Ishikawa (cell line): ENCODE data around the gene EEPD1.

Experiments
- CEBPB ChIP-seq: IDR thresholded peaks from 2 replicates; pipeline ENCODE4 v1.6.1; 2012
- CREB1 ChIP-seq: IDR thresholded peaks from 2 replicates; pipeline ENCODE4 v1.6.1; 2012; ENCODE audit warnings: low read depth
- EGR1 ChIP-seq: IDR thresholded peaks from 2 replicates; pipeline ENCODE4 v1.6.1; 2012
- EP300 ChIP-seq: IDR thresholded peaks from 2 replicates; pipeline ENCODE4 v1.6.1; 2012; ENCODE audit warnings: borderline replicate concordance
- FOXM1 ChIP-seq: IDR thresholded peaks from 2 replicates; pipeline ENCODE4 v1.6.1; 2012; ENCODE audit warnings: low read depth, borderline replicate concordance
- NFIC ChIP-seq: IDR thresholded peaks from 2 replicates; pipeline ENCODE4 v1.6.1; 2012
- RAD21 ChIP-seq: IDR thresholded peaks from 2 replicates; pipeline ENCODE4 v1.6.1; 2012; ENCODE audit warnings: low read depth
- TAF1 ChIP-seq: IDR thresholded peaks from 2 replicates; pipeline ENCODE4 v1.6.1; 2012; ENCODE audit warnings: low read depth, mild to moderate bottlenecking
- TCF12 ChIP-seq: IDR thresholded peaks from 2 replicates; pipeline ENCODE4 v1.6.1; 2012; ENCODE audit warnings: low read depth
- TEAD4 ChIP-seq: IDR thresholded peaks from 2 replicates; pipeline ENCODE4 v1.6.1; 2012
- YY1 ChIP-seq: IDR thresholded peaks from 2 replicates; pipeline ENCODE4 v1.6.1; 2012; ENCODE audit warnings: low read depth
- ZBTB7A ChIP-seq: IDR thresholded peaks from 2 replicates; pipeline ENCODE4 v1.6.1; 2012; ENCODE audit warnings: low read depth
- TF ChIP-seq, protein P1 (sequence below): IDR thresholded peaks from 2 replicates; pipeline ENCODE4 v1.6.1; 2012
- TF ChIP-seq, protein P2 (sequence below): IDR thresholded peaks from 2 replicates; pipeline ENCODE4 v1.6.1; 2012; ENCODE audit warnings: low read depth, mild to moderate bottlenecking
- TF ChIP-seq, protein P3 (sequence below): IDR thresholded peaks from 2 replicates; pipeline ENCODE4 v1.6.1; 2012

EEPD1 gene

DNA sequence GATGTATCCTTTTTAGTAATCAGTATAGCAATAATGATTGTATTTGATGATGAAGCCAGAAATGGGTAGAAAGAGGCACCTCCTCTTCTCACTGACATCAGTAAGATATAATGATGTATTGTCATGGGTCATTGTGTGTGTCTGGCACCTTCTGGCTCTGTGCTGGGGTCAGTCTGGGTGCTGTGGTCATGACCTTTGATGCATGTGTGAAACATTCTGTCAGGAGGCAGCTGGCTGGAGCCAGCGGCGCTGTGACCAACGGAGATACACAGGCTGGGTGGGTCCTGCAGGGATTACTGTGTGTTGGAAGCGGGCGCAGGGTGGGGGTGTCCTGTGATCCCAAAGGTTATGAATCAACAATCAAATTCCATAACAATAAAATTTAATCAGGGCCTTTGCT is 35.2 kb downstream of the EEPD1 start:
- no peak for TF ChIP-seq TEAD4
- no peak for TF ChIP-seq EGR1
- no peak for TF ChIP-seq TCF12
- TF ChIP-seq, protein P1, sequence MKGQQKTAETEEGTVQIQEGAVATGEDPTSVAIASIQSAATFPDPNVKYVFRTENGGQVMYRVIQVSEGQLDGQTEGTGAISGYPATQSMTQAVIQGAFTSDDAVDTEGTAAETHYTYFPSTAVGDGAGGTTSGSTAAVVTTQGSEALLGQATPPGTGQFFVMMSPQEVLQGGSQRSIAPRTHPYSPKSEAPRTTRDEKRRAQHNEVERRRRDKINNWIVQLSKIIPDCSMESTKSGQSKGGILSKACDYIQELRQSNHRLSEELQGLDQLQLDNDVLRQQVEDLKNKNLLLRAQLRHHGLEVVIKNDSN = no peak
- no peak for TF ChIP-seq EP300
- no peak for TF ChIP-seq YY1
- no peak for TF ChIP-seq CREB1
- TF ChIP-seq FOXM1 = no peak
- TF ChIP-seq NFIC = no peak

DNA sequence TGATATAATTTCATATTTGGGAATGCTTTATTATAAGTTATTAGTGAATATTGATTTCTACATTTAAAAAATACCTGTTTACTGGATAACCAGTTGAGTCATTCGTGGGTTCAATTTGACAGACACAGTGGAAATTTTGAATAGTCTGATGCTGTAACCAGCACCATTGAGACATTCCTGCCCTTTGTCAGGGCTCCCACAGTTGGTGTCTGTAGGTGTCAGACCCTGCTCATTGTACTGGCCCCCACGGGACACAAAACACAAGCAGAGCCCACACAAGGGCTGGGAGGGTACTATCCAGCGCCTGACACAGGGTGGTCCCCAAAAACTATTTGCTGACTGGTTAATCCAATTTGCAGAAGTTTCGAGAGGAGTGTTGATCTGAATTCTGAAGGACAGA is 35.9 kb downstream of the EEPD1 start:
- TF ChIP-seq NFIC (no peak), FOXM1 (no peak), YY1 (no peak), ZBTB7A (no peak), TAF1 (no peak), TEAD4 (no peak), RAD21 (no peak), EP300 (no peak), EGR1 (no peak), CEBPB (no peak), CREB1 (no peak), TCF12 (no peak)
- TF ChIP-seq, protein P1 = no peak
- TF ChIP-seq, protein P2, sequence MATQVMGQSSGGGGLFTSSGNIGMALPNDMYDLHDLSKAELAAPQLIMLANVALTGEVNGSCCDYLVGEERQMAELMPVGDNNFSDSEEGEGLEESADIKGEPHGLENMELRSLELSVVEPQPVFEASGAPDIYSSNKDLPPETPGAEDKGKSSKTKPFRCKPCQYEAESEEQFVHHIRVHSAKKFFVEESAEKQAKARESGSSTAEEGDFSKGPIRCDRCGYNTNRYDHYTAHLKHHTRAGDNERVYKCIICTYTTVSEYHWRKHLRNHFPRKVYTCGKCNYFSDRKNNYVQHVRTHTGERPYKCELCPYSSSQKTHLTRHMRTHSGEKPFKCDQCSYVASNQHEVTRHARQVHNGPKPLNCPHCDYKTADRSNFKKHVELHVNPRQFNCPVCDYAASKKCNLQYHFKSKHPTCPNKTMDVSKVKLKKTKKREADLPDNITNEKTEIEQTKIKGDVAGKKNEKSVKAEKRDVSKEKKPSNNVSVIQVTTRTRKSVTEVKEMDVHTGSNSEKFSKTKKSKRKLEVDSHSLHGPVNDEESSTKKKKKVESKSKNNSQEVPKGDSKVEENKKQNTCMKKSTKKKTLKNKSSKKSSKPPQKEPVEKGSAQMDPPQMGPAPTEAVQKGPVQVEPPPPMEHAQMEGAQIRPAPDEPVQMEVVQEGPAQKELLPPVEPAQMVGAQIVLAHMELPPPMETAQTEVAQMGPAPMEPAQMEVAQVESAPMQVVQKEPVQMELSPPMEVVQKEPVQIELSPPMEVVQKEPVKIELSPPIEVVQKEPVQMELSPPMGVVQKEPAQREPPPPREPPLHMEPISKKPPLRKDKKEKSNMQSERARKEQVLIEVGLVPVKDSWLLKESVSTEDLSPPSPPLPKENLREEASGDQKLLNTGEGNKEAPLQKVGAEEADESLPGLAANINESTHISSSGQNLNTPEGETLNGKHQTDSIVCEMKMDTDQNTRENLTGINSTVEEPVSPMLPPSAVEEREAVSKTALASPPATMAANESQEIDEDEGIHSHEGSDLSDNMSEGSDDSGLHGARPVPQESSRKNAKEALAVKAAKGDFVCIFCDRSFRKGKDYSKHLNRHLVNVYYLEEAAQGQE = no peak
- TF ChIP-seq, protein P3, sequence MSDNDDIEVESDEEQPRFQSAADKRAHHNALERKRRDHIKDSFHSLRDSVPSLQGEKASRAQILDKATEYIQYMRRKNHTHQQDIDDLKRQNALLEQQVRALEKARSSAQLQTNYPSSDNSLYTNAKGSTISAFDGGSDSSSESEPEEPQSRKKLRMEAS = no peak

DNA sequence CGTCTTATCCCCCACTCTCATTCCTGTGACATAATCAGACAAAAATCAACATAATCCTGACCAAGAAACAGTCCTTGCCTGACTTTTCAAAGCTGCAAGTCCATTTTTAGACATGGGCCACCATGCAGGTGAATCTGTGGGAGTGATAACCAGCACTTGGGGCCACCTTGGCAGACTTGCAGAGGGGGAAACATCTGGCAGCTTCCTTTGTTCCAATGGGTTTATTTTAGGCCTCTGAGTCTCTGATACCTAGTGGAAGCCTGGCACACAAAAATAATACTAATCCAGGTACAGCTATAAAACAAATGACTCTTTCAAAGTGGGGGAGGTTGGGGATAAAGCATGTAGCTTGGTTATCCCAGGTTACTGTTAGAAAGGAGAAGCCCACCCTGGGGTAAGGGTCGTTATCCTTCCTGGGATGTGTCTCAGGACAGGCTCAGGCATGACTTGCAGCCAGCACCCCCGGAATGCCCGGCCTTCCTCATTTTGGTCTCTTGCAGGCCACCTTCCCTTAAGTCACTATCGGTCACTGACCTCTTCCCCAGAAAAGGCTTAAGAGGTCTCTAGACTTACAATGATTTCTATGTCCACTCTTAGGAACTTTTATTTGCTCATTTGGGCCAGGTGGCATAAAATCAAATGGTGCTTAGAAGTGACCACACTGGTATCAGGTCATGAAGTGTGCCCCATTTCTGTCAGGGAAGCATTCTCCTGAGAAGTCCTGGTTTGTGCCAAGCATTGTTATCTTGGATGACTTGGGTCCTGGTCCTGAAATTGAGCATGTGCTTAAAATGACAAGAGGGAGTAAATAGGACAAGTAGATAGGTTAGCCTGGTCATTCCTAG is 37.6 kb downstream of the EEPD1 start:
- TF ChIP-seq TCF12 (no peak), CREB1 (no peak), EGR1 (no peak)

DNA sequence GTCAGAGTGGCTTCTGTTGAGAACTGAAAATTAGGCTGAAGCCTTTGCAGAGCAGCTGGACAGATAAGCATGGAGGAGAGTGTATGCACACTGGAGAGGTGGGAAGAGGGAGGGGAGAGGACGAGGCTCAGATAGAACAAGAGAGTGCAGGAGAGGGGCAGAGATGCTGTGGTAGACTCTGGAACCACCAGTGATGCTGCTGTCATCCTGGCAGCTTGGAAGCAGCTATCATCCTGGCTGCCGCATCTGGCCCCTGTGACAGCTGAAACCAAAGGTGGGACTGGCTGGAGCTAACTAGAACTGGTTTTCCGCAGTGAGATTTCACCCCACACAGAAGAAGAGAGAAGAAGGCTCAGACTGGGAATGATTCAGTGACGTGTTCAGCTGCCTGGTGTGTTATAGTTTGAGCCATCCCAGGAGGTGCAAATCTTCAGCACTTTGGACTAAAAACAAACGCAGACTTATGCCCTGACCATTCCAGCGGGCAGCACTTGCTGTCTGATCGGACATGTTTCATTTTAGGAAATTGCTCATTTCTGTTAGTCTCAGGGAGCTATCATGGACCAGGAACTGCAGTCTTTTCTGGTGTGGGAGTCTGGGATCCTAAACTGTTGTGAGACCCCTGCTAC is 38.4 kb downstream of the EEPD1 start:
- TF ChIP-seq CEBPB = no peak
- TF ChIP-seq, protein P2 = no peak
- TF ChIP-seq RAD21 = no peak
- TF ChIP-seq, protein P3 = no peak
- TF ChIP-seq EGR1 = no peak
- TF ChIP-seq, protein P1 = no peak
- TF ChIP-seq YY1 = no peak
- TF ChIP-seq TAF1 = no peak

DNA sequence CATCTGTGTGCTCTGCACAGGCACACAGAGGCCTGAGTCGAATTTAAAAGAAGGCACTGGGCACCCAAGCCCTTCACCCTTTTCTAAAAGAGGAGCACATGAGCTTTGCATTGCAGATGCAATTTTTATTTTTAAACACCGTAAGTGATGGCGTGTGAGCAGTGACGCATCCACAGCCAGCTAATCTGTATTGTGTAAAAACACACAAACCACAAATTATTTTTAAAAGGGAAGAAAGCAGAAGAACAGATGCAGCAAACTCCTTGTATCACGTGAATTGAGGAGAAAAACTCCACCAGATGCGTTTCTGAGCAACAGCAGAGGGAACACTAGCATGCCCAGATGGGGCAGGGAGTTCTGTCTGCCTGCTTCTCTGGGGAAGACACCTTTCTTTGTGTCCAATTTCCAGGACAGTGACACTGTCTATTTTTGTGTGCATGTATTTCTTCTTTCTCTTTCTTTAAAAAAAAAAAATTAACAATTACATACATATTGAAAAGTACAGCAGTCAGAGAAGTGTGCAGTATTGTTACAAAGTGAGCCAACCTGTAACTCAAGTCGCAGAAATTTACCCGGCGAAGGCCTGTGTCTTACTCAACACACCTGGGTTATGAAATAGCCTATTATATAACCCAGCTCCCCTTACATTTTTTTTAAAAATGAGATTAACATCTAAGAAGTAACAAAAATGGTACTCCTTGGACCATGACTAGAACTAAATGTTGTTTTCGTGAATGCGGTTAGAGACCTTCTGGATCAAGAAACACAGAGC is 39.2 kb downstream of the EEPD1 start:
- TF ChIP-seq EGR1 = no peak
- TF ChIP-seq, protein P2 = no peak
- no peak for TF ChIP-seq RAD21
